ENCODE results near the gene ZNF747. TPM values are rescaled to one million over a fixed set of nuclear protein-coding genes. Genes with fewer than 3 reads are reported as not detected.

Gene ZNF747
- total and polyA plus RNA-seq, 10 of the 15 experiments (the other 5 are each of a cell fraction or from before 2014, with no cell fraction given): 1.0 to 13.0 (median 7.2) TPM

DNA sequence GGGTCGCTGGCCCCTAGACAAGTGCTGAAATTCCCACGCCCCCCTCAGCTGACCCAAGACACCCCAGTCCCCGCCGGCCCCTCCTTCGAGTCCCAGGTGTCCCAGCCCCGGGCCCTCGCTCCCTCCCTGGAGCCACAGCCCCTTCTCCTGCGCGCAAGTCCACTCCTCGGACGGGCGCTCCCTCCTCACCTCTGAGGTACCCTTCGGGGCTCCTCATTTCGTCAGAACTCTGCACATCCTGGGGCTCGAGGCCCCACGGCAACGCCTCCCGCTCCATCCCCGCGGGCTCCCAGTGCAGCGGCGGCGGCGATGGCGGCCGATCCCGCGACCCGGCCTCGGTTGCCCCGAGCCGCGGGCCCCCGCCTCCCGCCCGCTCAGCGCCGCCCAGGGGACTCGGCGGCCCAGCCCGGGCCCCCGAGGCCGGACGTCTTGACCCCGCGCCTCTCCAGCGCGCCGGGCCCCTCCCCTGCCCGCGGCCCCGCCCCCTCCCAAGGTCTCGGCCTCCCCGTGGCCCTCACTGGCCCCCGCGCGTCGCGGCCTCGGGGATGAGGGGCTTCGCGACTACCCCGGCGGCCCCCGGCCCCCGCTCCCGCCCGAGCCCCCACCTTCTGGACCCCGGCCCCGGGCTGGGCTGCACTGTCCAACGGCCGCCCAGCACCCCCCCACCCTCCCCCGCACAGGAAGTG is 8.4 kb downstream of the ZNF747 start, which contains the start of gene ZNF768:
Gene ZNF768 (minus strand): TSS at position 430 of the 686 bp plus-strand sequence. CDS start 153 bp downstream, at position 277.
- no peaks in the 10 kb centered on the region for H3K79me2 ChIP-seq (ENCODE audit: control insufficient read depth, insufficient read depth, low read length)
- 2% methylated on average over 37 of the region's 73 CpGs for WGBS (ENCODE audit: insufficient coverage, insufficient replicate concordance, low lambda C conversion rate, missing lambda C conversion rate)
- ChIA-PET POLR2A (interaction anchor here (0.5 to 1.4 kb wide), 10 partner anchors 8 to 740 kb away, joined by 3 to 9 read pairs (median 4); partner anchors contain the start of gene DCTPP1), SMC1A (ENCODE audit: uncharacterized antibody, unreplicated experiment) (interaction anchor here (0.6 to 1.4 kb wide), 4 partner anchors 16 to 73 kb away, joined by 3 to 6 read pairs (median 4); partner anchors contain the start of gene ITGAL), RAD21 (ENCODE audit: unreplicated experiment) (interaction anchor here (0.6 to 1.4 kb wide), 7 partner anchors 9 to 96 kb away, joined by 3 to 17 read pairs (median 7); partner anchors contain the start of genes DCTPP1, ITGAL, SEPHS2 and ZNF764), CTCF (interaction anchor here (0.9 to 2.6 kb wide), 7 partner anchors 9 to 96 kb away, joined by 3 to 24 read pairs (median 7); partner anchors contain the start of genes DCTPP1, ZNF747 and ZNF764)
- peak within 1 kb of the TSS; percentile 93 for H3K27ac ChIP-seq (ENCODE audit: control insufficient read depth, insufficient read depth)
- H3K36me3 ChIP-seq (ENCODE audit: control insufficient read depth in 2 of 2, insufficient read depth in 2 of 2, low read length in 1 of 2): peaks cover 7% of the 10 kb centered on the region in 2 experiments; a peak in 2 of 4 replicates
- in situ Hi-C loops (cut with MboI) (no loop called here), intact Hi-C loops (cut with micrococcal nuclease; ENCODE audit: unreplicated experiment) (loop anchor here (2.0 kb wide), 1 partner anchor 95 kb away; the partner anchor contains the start of gene DCTPP1)
- ATAC-seq (peak; percentile 51), FAIRE-seq (no peak), DNase-seq (ENCODE audit: low read depth, low spot score) (no peak)
- H3K9me3 ChIP-seq (replicated peaks; ENCODE audit: control insufficient read depth, insufficient read depth, low read length): no peaks in the 10 kb centered on the region
- BruUV-seq (replicated peaks): no TSS peak
- H3K4me3 ChIP-seq: peak within 1 kb of the TSS; percentile 91
- H3K4me1 ChIP-seq (ENCODE audit: control insufficient read depth, insufficient read depth, low read length): peaks cover 15% of the 10 kb centered on the region
- H3K27me3 ChIP-seq (replicated peaks in 1 of 2; ENCODE audit: control insufficient read depth in 2 of 2, insufficient read depth in 2 of 2, low read length in 1 of 2): no peaks in the 10 kb centered on the region
- peak within 1 kb of the TSS; percentile 80 for H3K9ac ChIP-seq (ENCODE audit: control insufficient read depth, insufficient read depth, low read length)
- H2AFZ ChIP-seq (ENCODE audit: control insufficient read depth, low read depth, low read length): peak within 1 kb of the TSS; percentile 89
- no peaks in the 10 kb centered on the region for H4K20me1 ChIP-seq (ENCODE audit: control insufficient read depth, insufficient read depth)
- peak within 1 kb of the TSS; percentile 98 for H3K4me2 ChIP-seq (ENCODE audit: control insufficient read depth, insufficient read depth)
- TF ChIP-seq MTA2 (IDR thresholded peaks at IDR 0.05; ENCODE audit: low read depth) (no peak), SIN3A (IDR thresholded peaks at IDR 0.05; ENCODE audit: low read depth, low read length) (no peak; the same call in 1 of the 2 replicates), IKZF2 (IDR thresholded peaks at IDR 0.05) (no peak), CHD2 (IDR thresholded peaks at IDR 0.05; ENCODE audit: borderline replicate concordance, low read depth, low read length) (no peak), ATF3 (IDR thresholded peaks at IDR 0.05; ENCODE audit: borderline replicate concordance, extremely low read depth, low read depth, low read length) (no peak), HDAC6 (IDR thresholded peaks at IDR 0.05; ENCODE audit: unreplicated experiment) (no peak), SREBF1 (IDR thresholded peaks at IDR 0.05; ENCODE audit: low read length) (no peak), SMC3 (IDR thresholded peaks at IDR 0.05; ENCODE audit: borderline replicate concordance, low read length) (no peak), SMARCA5 (IDR thresholded peaks at IDR 0.05) (0 out of 2 replicates have a peak, but pooled peaks have one; percentile 61), CHD4 (IDR thresholded peaks at IDR 0.05) (no peak), HCFC1 (IDR thresholded peaks at IDR 0.05; ENCODE audit: low read length) (no peak), SUZ12 (IDR thresholded peaks at IDR 0.05; ENCODE audit: unreplicated experiment) (no peak), EP300 (IDR thresholded peaks at IDR 0.05; ENCODE audit: borderline replicate concordance in 1 of 2, control insufficient read depth in 1 of 2, low read depth in 2 of 2, low read length in 2 of 2) (no peak)
- TF ChIP-seq, protein P1, sequence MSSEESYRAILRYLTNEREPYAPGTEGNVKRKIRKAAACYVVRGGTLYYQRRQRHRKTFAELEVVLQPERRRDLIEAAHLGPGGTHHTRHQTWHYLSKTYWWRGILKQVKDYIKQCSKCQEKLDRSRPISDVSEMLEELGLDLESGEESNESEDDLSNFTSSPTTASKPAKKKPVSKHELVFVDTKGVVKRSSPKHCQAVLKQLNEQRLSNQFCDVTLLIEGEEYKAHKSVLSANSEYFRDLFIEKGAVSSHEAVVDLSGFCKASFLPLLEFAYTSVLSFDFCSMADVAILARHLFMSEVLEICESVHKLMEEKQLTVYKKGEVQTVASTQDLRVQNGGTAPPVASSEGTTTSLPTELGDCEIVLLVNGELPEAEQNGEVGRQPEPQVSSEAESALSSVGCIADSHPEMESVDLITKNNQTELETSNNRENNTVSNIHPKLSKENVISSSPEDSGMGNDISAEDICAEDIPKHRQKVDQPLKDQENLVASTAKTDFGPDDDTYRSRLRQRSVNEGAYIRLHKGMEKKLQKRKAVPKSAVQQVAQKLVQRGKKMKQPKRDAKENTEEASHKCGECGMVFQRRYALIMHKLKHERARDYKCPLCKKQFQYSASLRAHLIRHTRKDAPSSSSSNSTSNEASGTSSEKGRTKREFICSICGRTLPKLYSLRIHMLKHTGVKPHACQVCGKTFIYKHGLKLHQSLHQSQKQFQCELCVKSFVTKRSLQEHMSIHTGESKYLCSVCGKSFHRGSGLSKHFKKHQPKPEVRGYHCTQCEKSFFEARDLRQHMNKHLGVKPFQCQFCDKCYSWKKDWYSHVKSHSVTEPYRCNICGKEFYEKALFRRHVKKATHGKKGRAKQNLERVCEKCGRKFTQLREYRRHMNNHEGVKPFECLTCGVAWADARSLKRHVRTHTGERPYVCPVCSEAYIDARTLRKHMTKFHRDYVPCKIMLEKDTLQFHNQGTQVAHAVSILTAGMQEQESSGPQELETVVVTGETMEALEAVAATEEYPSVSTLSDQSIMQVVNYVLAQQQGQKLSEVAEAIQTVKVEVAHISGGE (CRISPR knock-in tag; IDR thresholded peaks at IDR 0.05): no peak
- TF ChIP-seq, protein P2, sequence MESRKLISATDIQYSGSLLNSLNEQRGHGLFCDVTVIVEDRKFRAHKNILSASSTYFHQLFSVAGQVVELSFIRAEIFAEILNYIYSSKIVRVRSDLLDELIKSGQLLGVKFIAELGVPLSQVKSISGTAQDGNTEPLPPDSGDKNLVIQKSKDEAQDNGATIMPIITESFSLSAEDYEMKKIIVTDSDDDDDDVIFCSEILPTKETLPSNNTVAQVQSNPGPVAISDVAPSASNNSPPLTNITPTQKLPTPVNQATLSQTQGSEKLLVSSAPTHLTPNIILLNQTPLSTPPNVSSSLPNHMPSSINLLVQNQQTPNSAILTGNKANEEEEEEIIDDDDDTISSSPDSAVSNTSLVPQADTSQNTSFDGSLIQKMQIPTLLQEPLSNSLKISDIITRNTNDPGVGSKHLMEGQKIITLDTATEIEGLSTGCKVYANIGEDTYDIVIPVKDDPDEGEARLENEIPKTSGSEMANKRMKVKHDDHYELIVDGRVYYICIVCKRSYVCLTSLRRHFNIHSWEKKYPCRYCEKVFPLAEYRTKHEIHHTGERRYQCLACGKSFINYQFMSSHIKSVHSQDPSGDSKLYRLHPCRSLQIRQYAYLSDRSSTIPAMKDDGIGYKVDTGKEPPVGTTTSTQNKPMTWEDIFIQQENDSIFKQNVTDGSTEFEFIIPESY (IDR thresholded peaks at IDR 0.05): no peak
- TF ChIP-seq, protein P3, sequence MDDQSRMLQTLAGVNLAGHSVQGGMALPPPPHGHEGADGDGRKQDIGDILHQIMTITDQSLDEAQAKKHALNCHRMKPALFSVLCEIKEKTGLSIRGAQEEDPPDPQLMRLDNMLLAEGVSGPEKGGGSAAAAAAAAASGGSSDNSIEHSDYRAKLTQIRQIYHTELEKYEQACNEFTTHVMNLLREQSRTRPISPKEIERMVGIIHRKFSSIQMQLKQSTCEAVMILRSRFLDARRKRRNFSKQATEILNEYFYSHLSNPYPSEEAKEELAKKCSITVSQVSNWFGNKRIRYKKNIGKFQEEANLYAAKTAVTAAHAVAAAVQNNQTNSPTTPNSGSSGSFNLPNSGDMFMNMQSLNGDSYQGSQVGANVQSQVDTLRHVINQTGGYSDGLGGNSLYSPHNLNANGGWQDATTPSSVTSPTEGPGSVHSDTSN (IDR thresholded peaks at IDR 0.05; ENCODE audit: insufficient replicate concordance, low read depth, low read length): no peak
